ENCODE data around the gene EPSTI1.
"Not testable (repeated sequence)": the region's sequence is repeated elsewhere in the genome, so short reads cannot be mapped to it uniquely, and the experiment has no call there.

EPSTI1 gene, protein sequence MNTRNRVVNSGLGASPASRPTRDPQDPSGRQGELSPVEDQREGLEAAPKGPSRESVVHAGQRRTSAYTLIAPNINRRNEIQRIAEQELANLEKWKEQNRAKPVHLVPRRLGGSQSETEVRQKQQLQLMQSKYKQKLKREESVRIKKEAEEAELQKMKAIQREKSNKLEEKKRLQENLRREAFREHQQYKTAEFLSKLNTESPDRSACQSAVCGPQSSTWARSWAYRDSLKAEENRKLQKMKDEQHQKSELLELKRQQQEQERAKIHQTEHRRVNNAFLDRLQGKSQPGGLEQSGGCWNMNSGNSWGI

DNA sequence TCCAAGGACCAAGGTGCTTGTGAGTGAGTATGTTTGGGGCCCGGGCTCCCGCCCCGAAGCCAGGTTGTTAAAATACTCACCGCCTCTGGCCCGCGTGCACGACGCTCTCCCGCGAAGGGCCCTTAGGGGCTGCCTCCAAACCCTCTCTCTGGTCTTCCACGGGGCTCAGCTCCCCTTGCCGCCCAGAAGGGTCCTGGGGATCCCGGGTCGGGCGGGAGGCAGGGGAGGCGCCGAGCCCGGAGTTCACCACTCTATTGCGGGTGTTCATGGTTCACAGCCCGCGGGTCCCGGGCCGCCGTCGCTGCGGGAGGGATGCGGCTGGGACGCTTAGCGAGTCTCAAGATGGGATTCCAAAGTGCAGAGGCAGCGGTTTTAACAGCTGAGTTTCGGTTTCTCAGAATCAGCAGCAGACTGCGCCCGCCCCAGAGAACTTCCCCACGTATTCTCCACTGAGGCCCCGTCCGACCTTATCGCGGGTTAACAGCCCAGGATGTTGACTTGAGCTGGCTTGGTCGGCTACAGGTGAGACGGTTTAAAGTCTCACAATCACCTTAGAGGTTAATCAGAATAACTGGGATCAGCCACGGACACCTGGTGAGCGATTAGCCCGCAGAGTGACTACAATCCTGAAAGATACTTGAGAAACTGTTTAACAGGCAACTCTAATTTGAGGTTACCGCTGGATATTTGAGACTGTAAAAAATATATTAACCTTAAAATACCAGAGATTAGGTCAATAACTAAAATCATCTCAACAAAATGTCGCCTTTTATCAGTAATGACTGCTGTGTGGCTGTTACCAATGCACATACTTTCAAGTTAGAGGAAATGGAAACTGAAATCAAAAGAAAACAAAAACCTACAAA lies at the start of gene EPSTI1:
TSS of gene EPSTI1 (minus strand) at position 344 of the 866 bp plus-strand sequence. CDS start at position 268, 76 bp downstream.
- peak; percentile 72 for DNase-seq (ENCODE audit: low spot score)

DNA sequence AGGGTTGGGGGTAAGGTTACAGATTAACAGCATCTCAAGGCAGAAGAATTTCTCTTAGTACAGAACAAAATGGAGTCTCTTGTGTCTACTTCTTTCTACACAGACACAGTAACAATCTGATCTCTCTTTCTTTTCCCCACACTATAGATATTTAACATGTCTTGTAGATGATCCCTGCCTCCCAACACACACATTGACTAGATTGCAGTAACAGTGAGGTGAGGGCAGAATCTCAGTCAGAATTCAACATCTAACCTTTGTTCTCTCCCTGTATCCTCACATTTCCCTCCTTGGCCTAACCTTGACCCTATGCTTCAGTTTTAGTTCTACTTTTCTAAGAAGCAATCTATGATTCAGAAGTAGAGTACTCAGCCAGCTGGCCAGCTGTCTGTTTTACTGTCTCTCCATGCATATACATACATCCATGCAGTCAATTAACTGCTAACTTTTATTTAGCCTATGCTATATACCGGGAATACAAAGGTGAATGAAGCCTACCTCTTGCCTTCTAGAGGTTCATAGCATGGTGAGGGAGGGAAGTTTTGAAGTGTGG lies 49.4 kb upstream of the EPSTI1 start:
- DNase-seq (ENCODE audit: low spot score): no peak

DNA sequence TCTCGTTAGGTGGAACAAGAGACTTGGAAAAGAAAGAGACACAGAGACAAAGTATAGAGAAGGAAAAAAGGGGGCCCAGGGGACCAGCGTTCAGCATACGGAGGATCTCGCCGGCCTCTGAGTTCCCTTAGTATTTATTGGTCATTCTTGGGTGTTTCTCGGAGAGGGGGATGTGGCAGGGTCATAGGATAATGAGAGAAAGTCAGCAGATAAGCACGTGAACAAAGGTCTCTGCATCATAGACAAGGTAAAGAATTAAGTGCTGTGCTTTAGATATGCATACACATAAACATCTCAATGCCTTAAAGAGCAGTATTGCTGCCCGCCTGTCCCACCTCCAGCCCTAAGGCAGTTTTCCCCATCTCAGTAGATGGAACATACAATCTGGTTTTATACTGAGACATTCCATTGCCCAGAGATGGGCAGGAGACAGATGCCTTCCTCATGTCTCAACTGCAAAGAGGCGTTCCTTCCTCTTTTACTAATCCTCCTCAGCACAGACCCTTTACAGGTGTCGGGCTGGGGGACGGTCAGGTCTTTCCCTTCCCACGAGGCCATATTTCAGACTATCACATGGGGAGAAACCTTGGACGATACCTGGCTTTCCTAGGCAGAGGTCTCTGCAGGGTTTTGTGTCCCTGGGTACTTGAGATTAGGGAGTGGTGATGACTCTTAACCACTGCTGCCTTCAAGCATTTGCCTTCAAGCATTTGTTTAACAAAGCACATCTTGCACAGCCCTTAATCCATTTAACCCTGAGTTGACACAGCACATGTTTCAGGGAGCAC lies 48.7 kb upstream of the EPSTI1 start:
- DNase-seq (ENCODE audit: low spot score): not testable (repeated sequence)

DNA sequence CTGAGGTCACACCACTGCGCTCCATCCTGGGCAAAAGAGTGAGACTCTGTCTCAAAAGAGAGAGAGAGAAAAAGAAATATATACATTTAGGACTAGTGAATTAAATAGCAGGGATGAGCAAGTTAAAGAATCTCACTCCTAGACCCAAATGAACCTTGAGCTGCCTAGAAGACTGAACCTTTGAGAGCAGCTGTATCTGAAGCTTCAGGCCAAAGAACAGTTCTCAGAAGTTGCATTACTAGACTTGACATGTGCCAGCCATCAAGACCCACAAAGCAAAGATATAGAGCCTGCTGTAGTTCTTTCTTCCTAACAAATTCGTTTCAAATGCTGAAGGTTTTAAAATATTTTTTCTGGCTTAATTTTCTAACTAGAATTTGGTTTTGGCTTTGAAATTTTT lies 47.9 kb upstream of the EPSTI1 start:
- DNase-seq (ENCODE audit: low spot score): no peak

DNA sequence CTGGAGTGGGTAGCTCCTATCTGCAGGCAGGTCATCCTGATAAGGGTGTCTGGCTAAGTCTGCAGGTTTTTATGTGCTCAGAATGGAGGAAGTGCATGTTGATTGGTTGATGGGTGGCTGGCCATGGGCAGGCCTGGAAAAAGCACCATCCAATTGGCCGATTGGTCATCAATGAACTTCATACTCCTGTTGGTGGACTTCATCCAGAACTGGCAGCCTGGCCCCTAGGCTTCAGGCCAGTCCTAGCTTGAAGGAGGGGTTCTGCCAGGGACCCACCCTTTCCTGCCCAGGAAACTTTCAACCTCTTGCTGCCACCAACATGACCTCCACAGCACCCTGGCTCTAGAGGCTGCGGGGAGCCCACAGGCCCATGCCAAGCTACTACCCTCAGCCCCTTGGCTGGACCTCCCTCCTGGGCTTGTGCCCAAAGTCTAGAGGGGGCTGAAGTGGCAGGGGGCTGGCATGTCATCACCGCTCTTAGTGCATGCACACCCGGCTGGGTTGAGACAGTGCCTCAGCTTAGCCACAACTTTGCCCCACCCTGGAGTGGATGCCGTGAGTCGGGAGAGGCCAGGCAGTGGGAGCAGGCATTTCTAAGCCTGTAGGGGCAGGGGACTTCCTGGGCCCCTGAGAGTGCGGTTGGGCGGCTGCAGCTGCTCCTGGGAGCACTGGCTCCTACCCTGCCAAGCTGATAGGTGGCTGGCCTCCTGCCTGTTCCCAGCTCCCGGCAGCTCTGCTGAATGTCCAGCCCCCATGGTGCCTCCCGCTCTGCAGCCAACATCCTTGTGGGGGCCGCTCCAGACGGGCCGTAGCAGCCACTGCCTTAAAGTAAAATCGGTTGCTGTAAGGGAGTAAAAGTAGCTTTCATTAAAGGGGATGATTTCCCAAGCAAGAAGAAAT lies 44.6 kb upstream of the EPSTI1 start:
- no peak for DNase-seq (ENCODE audit: low spot score)

DNA sequence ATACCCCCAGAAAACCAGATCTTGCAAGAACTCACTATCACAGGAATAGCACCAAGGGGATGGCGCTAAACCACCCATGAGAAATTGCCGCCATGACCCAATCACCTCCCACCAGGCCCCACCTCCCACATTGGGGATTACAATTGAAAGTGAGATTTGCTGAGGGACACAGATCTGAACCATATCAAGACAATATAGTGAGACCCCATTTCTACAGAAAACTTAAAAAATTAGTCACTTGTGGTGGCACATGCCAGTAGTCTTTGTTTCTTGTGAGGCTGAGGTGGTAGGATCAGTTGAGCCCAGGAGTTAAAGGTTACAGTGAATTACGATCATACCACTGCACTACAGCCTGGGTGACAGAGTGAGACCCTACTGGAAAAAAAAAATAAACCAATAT lies 41.0 kb upstream of the EPSTI1 start:
- DNase-seq (ENCODE audit: low spot score): no peak

DNA sequence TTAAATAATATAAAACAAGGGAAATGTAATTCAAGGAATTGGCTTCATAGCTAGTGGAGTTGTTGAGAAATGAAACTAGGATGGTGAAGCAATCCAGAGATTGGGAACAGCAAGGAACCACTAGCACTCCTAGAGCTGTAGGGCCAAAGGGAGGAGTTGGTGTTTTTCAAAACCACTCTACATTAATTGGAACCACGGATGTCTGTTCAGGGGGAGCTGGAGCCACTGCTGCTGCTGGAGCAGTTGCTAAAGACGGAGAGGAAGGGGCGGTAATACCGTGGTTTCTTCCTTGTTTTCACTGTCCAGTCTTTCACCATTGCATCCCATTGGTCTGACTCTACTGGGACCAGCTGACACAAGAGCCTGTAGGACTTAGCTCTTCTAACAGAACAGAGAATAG lies 39.8 kb upstream of the EPSTI1 start:
- no peak for DNase-seq (ENCODE audit: low spot score)

DNA sequence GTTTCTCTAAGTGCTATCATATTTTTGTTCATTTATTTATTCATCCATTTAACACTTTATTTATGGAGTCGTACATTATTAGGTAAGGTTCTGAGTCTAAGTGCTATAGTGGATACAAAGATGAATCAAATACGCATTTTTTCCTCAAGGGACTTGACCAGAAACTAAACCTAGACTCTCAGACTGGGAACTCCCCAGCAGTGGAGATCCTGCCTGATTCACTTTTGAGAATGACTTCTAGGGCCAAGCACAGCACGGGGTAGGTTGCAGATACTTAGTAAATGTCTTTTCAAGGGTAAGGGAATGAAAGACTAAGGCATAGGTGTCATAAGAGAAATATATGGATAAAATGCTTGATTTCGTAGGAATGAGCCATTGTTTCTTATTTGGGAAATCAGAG lies 38.5 kb upstream of the EPSTI1 start:
- no peak for DNase-seq (ENCODE audit: low spot score)

DNA sequence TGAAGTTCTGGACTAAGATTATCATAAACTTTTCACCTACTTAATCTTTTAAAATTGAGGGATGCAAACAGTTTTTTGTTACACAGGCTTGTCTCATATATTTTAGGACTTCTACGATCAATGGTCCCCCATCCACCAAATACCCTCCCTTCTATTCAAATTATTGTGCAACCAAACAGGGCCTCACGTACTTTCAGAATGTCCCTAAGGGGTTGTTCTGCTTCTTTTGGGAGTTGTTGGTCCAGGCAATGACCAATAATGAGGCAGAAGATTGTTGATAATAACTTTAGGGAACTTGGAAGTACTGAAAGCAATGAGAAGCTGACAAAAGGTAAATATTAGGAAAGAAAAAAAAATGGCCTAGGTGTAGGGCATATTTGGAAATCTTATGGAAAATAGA lies 34.2 kb upstream of the EPSTI1 start:
- no peak for DNase-seq (ENCODE audit: low spot score)

DNA sequence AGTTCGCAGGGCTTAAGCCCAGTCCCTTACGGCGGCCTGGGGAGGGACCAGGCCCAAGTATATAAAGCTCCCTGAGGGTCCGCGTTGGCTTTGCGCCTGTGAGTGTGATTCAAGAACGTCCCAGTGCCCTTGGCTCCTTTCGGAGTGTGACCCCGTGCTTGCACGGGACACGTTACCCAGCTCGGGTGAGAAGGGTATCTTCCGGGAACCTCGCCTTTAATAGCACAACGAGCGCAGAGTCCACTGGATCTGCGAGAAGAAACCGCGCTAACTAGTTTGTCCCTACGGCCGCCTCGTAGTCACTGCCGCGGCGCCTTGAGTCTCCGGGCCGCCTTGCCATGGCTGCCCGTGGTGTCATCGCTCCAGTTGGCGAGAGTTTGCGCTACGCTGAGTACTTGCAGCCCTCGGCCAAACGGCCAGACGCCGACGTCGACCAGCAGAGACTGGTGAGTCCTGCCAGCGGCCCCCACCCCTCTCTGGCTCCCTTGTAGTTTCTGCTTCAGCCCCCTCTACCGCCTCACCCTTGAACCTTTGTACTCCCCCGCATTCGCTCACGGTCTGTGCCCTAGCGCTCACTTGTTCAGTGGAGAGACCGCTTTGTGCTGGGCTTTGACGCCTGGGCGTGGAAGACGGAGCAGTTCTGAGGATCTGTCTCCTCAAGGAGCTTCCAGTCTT lies 31.4 kb upstream of the EPSTI1 start, which contains the start of gene DNAJC15:
TSS of gene DNAJC15 (plus strand) at position 298 of the 675 bp plus-strand sequence. CDS start at position 339, 41 bp downstream.
- DNase-seq (ENCODE audit: low spot score): peak; percentile 82

DNA sequence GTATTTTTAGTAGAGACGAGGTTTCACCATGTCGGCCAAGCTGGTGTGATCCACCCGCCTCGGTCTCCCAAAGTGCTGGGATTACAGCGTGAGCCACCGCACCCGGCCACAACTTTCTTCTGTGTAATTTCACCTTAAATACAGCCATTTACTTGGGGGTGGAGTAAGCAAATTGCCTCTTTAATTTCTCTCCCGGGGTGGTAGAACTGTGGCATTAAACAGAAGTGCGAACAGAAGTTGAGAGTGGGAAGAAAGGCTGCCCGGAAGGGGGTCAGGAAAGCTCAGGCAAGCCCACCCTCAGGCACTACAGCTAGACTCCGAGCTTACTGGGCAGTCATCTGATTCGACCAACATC lies 30.9 kb upstream of the EPSTI1 start:
- no peak for DNase-seq (ENCODE audit: low spot score)

DNA sequence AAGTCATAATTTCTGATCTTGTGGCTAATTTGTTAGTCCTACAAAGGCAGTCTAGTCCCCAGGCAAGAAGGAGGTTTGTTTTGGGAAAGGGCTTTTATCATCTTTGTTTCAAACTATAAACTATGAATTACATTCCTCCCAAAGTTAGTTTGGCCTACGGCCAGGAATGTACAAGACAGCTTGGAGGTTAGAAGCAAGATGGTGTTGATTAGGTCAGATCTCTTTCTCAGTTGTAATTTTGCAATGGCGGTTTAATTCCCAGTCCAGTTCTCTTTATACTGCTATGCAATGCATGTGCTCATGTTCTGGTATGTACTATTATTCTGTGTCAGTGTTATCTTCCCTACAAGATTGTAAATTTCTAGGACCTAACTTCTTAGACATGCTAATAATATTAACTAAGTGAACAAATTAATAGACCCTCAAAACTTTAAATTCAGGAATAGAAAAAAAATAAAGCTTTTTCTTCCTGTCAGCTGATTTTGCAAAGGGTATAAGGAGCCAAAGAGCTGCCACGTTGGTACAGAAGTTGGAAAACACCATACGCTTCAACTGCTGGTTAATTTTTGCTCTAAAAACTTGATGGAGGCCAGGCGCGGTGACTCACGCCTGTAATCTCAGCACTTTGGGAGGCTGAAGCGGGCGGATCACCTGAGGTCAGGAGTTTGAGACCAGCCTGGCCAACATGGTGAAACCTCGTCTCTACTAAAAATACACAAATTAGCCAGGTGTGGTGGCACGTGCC lies 30.1 kb upstream of the EPSTI1 start:
- no peak for DNase-seq (ENCODE audit: low spot score)

DNA sequence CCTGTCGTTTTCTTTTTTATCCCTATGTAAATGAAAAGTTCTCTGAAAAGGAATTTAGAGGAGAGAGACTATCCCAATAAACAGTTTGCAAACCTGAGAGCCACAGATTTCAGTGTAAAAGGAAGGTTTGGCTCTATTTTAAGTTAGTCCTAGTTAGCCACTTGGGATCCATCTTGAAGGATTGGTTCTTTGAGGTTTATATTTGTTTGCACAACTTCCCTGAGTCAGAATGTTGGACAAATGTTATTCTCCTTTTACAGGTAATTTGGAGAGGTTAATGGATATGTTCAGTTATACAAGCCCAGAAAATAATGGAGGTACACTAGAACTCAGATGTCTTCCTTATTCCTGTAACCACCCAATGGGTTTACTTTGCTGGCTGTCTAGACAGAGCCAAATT lies 28.8 kb upstream of the EPSTI1 start:
- no peak for DNase-seq (ENCODE audit: low spot score)

DNA sequence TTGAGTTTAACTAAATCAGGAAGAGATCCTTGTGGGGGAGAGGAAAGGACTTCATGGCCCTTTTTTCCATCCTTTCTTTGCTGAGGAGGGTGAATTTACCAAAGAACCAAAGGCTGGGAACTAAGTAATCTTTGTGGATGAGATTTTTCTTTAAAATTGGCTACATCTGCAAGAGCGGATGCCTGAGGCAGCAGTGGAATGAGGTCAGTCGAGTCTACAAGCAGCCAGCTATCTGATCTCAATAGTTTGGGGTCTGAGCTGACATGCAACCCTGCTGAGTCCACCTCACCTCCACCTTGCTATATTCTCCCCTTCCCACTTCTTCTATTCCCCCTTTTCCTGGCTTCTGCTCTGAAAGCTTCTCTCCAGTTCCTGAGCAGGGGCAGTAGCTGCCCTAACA lies 27.8 kb upstream of the EPSTI1 start:
- DNase-seq (ENCODE audit: low spot score): no peak

DNA sequence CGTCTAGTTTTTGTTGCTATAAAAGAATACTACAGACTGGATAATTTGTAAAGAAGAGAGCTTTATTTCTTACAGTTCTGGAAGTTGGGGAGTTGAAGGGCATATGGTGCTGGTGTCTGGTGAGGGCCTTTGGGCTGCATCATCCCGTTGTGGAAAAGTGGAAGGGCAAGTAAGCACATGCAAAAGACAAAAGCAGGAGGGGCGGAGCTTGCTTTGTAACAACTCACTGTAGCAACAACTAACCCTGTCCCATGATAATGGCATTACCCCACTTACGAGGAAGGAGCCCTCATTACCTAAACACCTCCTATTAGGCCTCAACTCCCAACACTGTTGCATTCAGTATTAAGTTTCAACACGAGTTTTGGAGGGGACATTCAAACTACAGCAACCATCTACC lies 24.2 kb upstream of the EPSTI1 start:
- no peak for DNase-seq (ENCODE audit: low spot score)

DNA sequence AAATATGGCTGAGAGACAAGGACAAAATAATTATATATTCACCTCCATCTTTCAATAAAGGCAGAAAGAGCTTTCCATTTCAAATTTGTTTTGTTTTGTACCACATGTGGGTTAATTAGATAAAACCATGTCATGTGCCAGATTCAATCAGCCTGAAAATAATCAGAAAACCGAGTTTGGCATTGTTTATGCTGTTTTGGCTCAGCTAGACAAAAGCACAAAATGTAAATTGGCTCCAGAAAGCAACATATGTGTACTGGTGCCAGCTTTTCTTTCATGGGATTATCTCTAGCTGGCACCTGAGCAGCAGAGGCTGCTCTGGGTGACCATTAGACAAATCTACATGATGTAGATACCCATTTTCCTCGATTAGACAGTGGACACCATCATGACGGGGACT lies 22.1 kb upstream of the EPSTI1 start:
- DNase-seq (ENCODE audit: low spot score): no peak

DNA sequence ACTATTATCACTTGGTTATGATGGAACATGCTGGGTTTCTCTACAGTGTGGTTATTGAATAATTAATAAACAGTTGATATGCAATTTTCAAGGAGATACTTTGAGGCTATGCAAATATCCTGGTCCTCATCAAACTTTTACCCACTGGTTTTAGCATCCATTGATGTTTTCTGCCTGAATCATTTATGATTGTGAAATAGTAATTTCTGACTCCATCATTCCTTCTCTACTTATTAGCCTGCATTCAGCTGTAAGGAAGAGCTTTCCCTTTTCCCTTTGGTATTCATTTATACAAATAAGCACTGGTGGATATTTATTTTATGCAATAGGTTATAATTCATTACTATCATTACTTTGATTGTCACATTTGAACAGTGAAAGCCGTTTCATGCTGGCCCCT lies 17.5 kb upstream of the EPSTI1 start:
- DNase-seq (ENCODE audit: low spot score): no peak

DNA sequence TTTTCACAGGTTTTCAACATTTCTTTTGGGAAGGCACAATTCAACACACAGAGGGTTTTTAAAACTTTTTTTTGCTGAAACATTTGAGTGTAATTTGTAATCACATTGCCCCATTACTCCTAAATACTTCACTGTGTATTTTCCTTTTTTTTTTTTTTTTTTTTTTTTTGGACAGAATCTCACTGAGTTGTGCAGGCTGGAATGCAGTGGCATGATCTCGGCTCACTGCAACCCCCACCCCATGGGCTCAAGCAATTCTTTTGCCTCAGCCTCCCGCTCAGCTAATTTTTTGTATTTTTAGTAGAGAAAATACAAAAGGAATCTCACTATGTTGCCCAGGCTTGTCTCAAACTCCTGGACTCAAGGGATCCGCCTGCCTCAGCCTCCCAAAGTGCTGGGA lies 16.6 kb upstream of the EPSTI1 start:
- no peak for DNase-seq (ENCODE audit: low spot score)

DNA sequence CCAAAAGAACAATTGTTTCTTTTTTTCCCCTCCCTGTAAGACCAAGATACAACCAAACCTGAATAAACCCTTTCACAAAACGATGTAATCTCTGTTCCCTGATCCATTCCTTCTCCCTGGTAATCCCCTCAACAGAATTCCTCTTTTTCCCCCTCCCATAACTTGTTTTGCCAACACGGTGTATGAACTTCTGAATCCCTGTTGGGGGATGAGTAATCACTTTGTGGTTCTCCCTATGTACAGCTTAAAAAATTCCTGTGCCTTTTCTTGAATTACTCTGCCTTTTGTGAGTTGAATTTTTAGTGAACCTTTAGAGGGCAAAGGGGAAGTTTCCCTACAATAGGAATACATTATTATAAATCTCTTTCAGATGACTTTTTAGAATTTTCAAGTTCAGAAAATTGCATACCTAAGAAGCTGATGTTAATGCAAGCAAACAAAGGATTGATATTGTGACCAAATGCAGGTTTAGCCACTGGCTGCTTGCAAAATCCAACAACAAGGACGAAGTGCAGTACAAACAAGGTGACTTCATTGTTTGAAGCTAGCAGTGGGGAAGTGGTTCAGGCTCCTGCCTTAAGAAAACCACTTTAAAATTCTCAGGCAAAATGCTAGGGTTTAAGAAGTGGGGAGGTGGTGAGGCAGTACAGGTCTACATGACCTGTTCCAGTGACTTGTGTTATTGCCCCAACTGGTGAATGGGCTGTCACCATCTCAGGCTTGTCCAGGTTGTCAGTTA lies 15.0 kb upstream of the EPSTI1 start:
- no peak for DNase-seq (ENCODE audit: low spot score)

Data from germinal center (tissue), 1 donor.